SK-N-SH (cell line): ENCODE results near the gene ASB18. TPM values are rescaled to one million over a fixed set of nuclear protein-coding genes. Genes with fewer than 3 reads are reported as not detected.

Source experiments
- CTCF ChIA-PET: fragments of 300-600, 350-600 bp; formaldehyde crosslinking; extraction: SDS; loops from one replicate; lab custom pipeline; 2021; lab: Yijun Ruan, JAX
- POLR2A ChIA-PET: fragments of 350-600 bp; sonication (Branson Sonifier 250); formaldehyde crosslinking; extraction: SDS; loops from one replicate; lab custom pipeline; 2020; ENCODE audit warnings: antibody characterized with exemption, inconsistent platforms; lab: Yijun Ruan, JAX
- DNase-seq: peaks from one replicate; pipeline ENCODE4 v3.0.0; 2012
- H2AFZ ChIP-seq: fragments of 200-600 bp; sonication (generic); 2 replicates; pipeline ENCODE4 v1.8.1; 2016; ENCODE audit warnings: antibody characterized with exemption, mild to moderate bottlenecking, low read depth
- H3F3A ChIP-seq: fragments of 200-600 bp; sonication (generic); replicated peaks from 2 replicates; pipeline ENCODE3; 2016; ENCODE audit warnings: antibody characterized with exemption, mild to moderate bottlenecking; ENCODE audit not compliant: insufficient read depth
- H3K27ac ChIP-seq, 2 experiments: fragments of 200-500 bp in 1 of 2; fragments of 200-600 bp in 1 of 2; sonication (Bioruptor generic) in 1 of 2; sonication (generic), shearing (Covaris generic) in 1 of 2; 2 replicates each; pipeline versions ENCODE4 v1.5.1 to v1.6.1; 2014 to 2016; ENCODE audit warnings: low read depth in 2 of 2, inconsistent platforms in 1 of 2, low read length in 1 of 2, mild to moderate bottlenecking in 1 of 2, mixed read lengths in 1 of 2
- H3K27me3 ChIP-seq: fragments of 200-600 bp; sonication (generic), shearing (Covaris generic); 2 replicates; pipeline ENCODE4 v1.6.1; 2016; ENCODE audit warnings: mixed run types; ENCODE audit not compliant: insufficient read depth
- H3K36me3 ChIP-seq, 2 experiments: fragments of 200-500 bp in 1 of 2; fragments of 200-600 bp in 1 of 2; sonication (Bioruptor generic) in 1 of 2; sonication (generic) in 1 of 2; replicated peaks in 1 of 2; 2 replicates each; pipeline versions ENCODE3 to v1.5.1; 2014 to 2016; ENCODE audit warnings: low read length in 1 of 2, mild to moderate bottlenecking in 1 of 2; ENCODE audit not compliant: insufficient read depth in 2 of 2, control insufficient read depth in 1 of 2
- H3K4me1 ChIP-seq, 2 experiments: fragments of 200-500 bp in 1 of 2; fragments of 200-600 bp in 1 of 2; sonication (Bioruptor generic) in 1 of 2; sonication (generic), shearing (Covaris generic) in 1 of 2; 2 replicates each; pipeline versions ENCODE4 v1.5.1 to v1.6.1; 2014 to 2016; ENCODE audit warnings: low read depth in 1 of 2, low read length in 1 of 2, mixed run types in 1 of 2; ENCODE audit not compliant: insufficient read depth in 2 of 2, control insufficient read depth in 1 of 2
- H3K4me2 ChIP-seq: fragments of 200-600 bp; sonication (generic), shearing (Covaris generic); 2 replicates; pipeline ENCODE4 v1.6.1; 2017; ENCODE audit warnings: mixed run types
- H3K4me3 ChIP-seq, 2 experiments: fragments of 200-500 bp in 1 of 2; fragments of 200-600 bp in 1 of 2; sonication (Bioruptor generic) in 1 of 2; sonication (generic), shearing (Covaris generic) in 1 of 2; 2 replicates each; pipeline versions ENCODE4 v1.5.1 to v1.8.1; 2014 to 2016; ENCODE audit warnings: low read depth in 2 of 2, inconsistent platforms in 1 of 2, low read length in 1 of 2, mild to moderate bottlenecking in 1 of 2, mixed read lengths in 1 of 2, moderate library complexity in 1 of 2
- H3K79me2 ChIP-seq: fragments of 200-600 bp; sonication (generic); 2 replicates; pipeline ENCODE4 v1.8.1; 2017; ENCODE audit warnings: mild to moderate bottlenecking; ENCODE audit not compliant: insufficient read depth
- H3K9ac ChIP-seq: fragments of 200-600 bp; sonication (generic); 2 replicates; pipeline ENCODE4 v1.6.1; 2017; ENCODE audit warnings: mixed run types
- H3K9me2 ChIP-seq: fragments of 200-600 bp; sonication (generic); 2 replicates; pipeline ENCODE4 v1.6.1; 2017; ENCODE audit warnings: mixed run types
- H3K9me3 ChIP-seq: fragments of 200-600 bp; sonication (generic); 2 replicates; pipeline ENCODE4 v1.6.1; 2017; ENCODE audit warnings: mixed run types, mild to moderate bottlenecking, moderate library complexity
- H4K20me1 ChIP-seq: fragments of 200-600 bp; sonication (generic); 2 replicates; pipeline ENCODE4 v1.6.1; 2017; ENCODE audit warnings: mild to moderate bottlenecking, mixed run types; ENCODE audit not compliant: insufficient read depth
- CHD2 ChIP-seq: fragments of 150-350 bp; IDR thresholded peaks from 2 replicates; pipeline ENCODE4 v1.6.1; 2018; ENCODE audit warnings: low read length; ENCODE audit not compliant: partially characterized antibody
- EZH2phosphoT487 ChIP-seq: fragments of 200-600 bp; sonication (generic); IDR thresholded peaks from 2 replicates; pipeline ENCODE4 v1.6.1; 2017; ENCODE audit warnings: low read depth, mixed run types, mild to moderate bottlenecking, antibody characterized with exemption, moderate library complexity, borderline replicate concordance
- FOXJ3 ChIP-seq: sonication (generic); formaldehyde crosslinking; IDR thresholded peaks from 2 replicates; pipeline ENCODE4 v1.5.1; 2020; ENCODE audit warnings: mild to moderate bottlenecking, missing genetic modification reagents
- GATA2 ChIP-seq: sonication (generic); formaldehyde crosslinking; IDR thresholded peaks from 2 replicates; pipeline ENCODE4 v1.5.0; 2020; ENCODE audit warnings: mild to moderate bottlenecking, missing genetic modification reagents
- MEF2A ChIP-seq: IDR thresholded peaks from 2 replicates; pipeline ENCODE4 v1.4.0; 2012; ENCODE audit warnings: low read depth, borderline replicate concordance
- RAD21 ChIP-seq: IDR thresholded peaks from 2 replicates; pipeline ENCODE4 v1.6.1; 2012; ENCODE audit warnings: mild to moderate bottlenecking, low read length
- RCOR1 ChIP-seq: fragments of 150-350 bp; IDR thresholded peaks from 2 replicates; pipeline ENCODE4 v1.6.1; 2017; ENCODE audit warnings: antibody characterized with exemption, low read length
- SIN3A ChIP-seq: IDR thresholded peaks from 2 replicates; pipeline ENCODE4 v1.6.1; 2012; ENCODE audit warnings: low read depth, mild to moderate bottlenecking, low read length, moderate library complexity, borderline replicate concordance
- TAF1 ChIP-seq: IDR thresholded peaks from 2 replicates; pipeline ENCODE4 v1.6.1; 2012; ENCODE audit warnings: low read depth, mild to moderate bottlenecking, low read length, moderate library complexity, borderline replicate concordance
- TCF12 ChIP-seq: IDR thresholded peaks from 2 replicates; pipeline ENCODE4 v1.4.0; 2012
- TEAD4 ChIP-seq: IDR thresholded peaks from 2 replicates; pipeline ENCODE4 v1.4.0; 2012; ENCODE audit warnings: mild to moderate bottlenecking, borderline replicate concordance; ENCODE audit not compliant: insufficient read depth
- YY1 ChIP-seq: IDR thresholded peaks from 2 replicates; pipeline ENCODE4 v1.4.0; 2012; ENCODE audit warnings: low read depth, mild to moderate bottlenecking
- WGBS: methylation state at CpG from one replicate; pipeline ENCODE4 v1.1.6; 2017; ENCODE audit warnings: low lambda C conversion rate; 5-methylcytosine and 5-hydroxymethylcytosine counted together
- polyA plus RNA-seq, 3 experiments: library from polyadenylated mRNA; depleted of rRNA; stranded (reverse); fragments of >200 nt; gene quantifications; 2 replicates each; pipeline ENCODE4 v1.2.3, GENCODE V29; 2012
- TF ChIP-seq, protein P1 (sequence below): fragments of 200-600 bp; sonication (generic); IDR thresholded peaks from 2 replicates; pipeline ENCODE4 v1.6.1; 2017; ENCODE audit warnings: antibody characterized with exemption, mild to moderate bottlenecking, moderate library complexity
- TF ChIP-seq, protein P2 (sequence below): fragments of 150-350 bp; IDR thresholded peaks from 2 replicates; pipeline ENCODE4 v1.6.1; 2016; ENCODE audit warnings: mild to moderate bottlenecking, low read depth, low read length
- TF ChIP-seq, protein P3 (sequence below): IDR thresholded peaks from 2 replicates; pipeline ENCODE4 v1.4.0; 2012; ENCODE audit warnings: low read depth, borderline replicate concordance
- TF ChIP-seq, protein P4 (sequence below): IDR thresholded peaks from 2 replicates; pipeline ENCODE4 v1.6.1; 2012; ENCODE audit warnings: mild to moderate bottlenecking, low read depth, low read length, moderate library complexity
- TF ChIP-seq, protein P5 (sequence below): fragments of 150-350 bp; IDR thresholded peaks from 2 replicates; pipeline ENCODE4 v1.6.1; 2017; ENCODE audit warnings: antibody characterized with exemption, low read length, low read depth, borderline replicate concordance

ASB18 gene
- polyA plus RNA-seq, 1 of the 3 experiments (the other 2 are of a cell fraction) = not detected

DNA sequence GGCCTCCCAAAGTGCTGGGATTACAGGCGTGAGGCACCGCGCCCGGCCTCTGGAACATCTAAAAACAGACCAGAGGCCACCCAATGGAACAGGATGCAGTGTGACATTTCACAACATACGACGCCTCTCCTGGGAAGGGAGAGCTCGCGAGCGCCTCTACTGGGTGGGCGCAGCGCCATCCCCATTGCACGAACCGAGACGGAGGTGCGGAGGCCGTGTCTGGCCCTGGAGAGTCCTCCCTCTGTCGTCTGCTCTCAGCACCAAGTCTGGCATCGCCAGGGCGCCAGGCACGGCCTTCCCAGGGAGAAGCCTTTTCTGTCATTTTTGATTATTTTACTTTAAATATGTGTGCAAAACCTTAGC, 86.6 kb downstream of the ASB18 start:
- WGBS = 17% methylated on average over 19 of the region's 20 CpGs
- H3K9me2 ChIP-seq = no peaks in the 10 kb centered on the region
- H3K79me2 ChIP-seq = no peaks in the 10 kb centered on the region
- H2AFZ ChIP-seq = no peak overlapping the region
- H3K27me3 ChIP-seq = peaks cover 22% of the 10 kb centered on the region
- H3F3A ChIP-seq = peaks cover 33% of the 10 kb centered on the region
- H3K4me3 ChIP-seq = peak overlapping the region; percentile 51 to 72; a peak in 2 of 4 replicates
- H3K27ac ChIP-seq = no peak overlapping the region
- no peaks in the 10 kb centered on the region for H4K20me1 ChIP-seq
- peak overlapping the region; percentile 92 for H3K4me2 ChIP-seq
- H3K4me1 ChIP-seq = peaks cover 0 to 16% of the 10 kb centered on the region in 2 experiments; a peak in 3 of 4 replicates
- H3K36me3 ChIP-seq = no peaks in the 10 kb centered on the region
- H3K9me3 ChIP-seq = no peaks in the 10 kb centered on the region
- ChIA-PET CTCF (interaction anchor here (0.6 to 17.1 kb wide), 43 partner anchors 8 to 717 kb away, joined by 3 to 372 read pairs (median 4); no protein-coding TSS in a partner anchor), POLR2A (no interaction called here)
- peak; percentile 87 for DNase-seq
- H3K9ac ChIP-seq = no peak overlapping the region; the same call in 1 of the 2 replicates
- TF ChIP-seq TEAD4 (no peak), RAD21 (peak; percentile 36), TAF1 (no peak)
- TF ChIP-seq, protein P1, sequence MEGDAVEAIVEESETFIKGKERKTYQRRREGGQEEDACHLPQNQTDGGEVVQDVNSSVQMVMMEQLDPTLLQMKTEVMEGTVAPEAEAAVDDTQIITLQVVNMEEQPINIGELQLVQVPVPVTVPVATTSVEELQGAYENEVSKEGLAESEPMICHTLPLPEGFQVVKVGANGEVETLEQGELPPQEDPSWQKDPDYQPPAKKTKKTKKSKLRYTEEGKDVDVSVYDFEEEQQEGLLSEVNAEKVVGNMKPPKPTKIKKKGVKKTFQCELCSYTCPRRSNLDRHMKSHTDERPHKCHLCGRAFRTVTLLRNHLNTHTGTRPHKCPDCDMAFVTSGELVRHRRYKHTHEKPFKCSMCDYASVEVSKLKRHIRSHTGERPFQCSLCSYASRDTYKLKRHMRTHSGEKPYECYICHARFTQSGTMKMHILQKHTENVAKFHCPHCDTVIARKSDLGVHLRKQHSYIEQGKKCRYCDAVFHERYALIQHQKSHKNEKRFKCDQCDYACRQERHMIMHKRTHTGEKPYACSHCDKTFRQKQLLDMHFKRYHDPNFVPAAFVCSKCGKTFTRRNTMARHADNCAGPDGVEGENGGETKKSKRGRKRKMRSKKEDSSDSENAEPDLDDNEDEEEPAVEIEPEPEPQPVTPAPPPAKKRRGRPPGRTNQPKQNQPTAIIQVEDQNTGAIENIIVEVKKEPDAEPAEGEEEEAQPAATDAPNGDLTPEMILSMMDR = no peak; the same call in 1 of the 2 replicates

DNA sequence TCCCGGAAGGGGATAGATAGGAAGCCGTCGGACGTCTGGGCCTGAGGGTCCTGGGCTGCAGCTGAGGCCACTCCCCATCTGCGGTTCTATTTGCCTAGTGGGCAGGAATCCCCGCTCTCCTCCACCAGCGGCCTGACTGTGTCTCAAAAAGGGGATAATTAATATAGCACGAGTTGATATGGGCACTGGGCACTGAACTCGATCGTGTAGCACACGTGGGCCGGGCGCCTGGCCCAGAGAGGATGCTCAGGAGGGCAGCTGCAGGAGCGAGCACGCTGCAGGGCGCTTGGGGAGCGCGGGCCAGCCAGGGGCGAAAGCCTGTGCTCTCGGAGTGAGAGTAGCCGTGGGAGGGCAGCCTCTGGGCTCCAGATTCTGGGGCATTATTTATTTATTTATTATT, 87.3 kb downstream of the ASB18 start:
- no peaks in the 10 kb centered on the region for H3K9me2 ChIP-seq
- no peak overlapping the region for H3K27ac ChIP-seq
- ChIA-PET POLR2A (no interaction called here), CTCF (interaction anchor here (0.8 to 17.1 kb wide), 34 partner anchors 8 to 431 kb away, joined by 3 to 372 read pairs (median 5); no protein-coding TSS in a partner anchor)
- no peak overlapping the region for H3K4me2 ChIP-seq
- H3K9ac ChIP-seq = no peak overlapping the region
- no peak overlapping the region for H2AFZ ChIP-seq
- 47% methylated on average over 17 of the region's 21 CpGs for WGBS
- DNase-seq = peak; percentile 22
- peaks cover 0 to 16% of the 10 kb centered on the region in 2 experiments; a peak in 3 of 4 replicates for H3K4me1 ChIP-seq
- no peak overlapping the region for H3K4me3 ChIP-seq
- no peaks in the 10 kb centered on the region for H4K20me1 ChIP-seq
- no peaks in the 10 kb centered on the region for H3K79me2 ChIP-seq
- peaks cover 28% of the 10 kb centered on the region for H3K27me3 ChIP-seq
- peaks cover 33% of the 10 kb centered on the region for H3F3A ChIP-seq
- no peaks in the 10 kb centered on the region for H3K36me3 ChIP-seq
- H3K9me3 ChIP-seq = no peaks in the 10 kb centered on the region
- TF ChIP-seq SIN3A = no peak
- TF ChIP-seq FOXJ3 (CRISPR knock-in tag) = no peak
- no peak for TF ChIP-seq CHD2
- no peak for TF ChIP-seq TCF12
- no peak for TF ChIP-seq EZH2phosphoT487
- TF ChIP-seq, protein P2, sequence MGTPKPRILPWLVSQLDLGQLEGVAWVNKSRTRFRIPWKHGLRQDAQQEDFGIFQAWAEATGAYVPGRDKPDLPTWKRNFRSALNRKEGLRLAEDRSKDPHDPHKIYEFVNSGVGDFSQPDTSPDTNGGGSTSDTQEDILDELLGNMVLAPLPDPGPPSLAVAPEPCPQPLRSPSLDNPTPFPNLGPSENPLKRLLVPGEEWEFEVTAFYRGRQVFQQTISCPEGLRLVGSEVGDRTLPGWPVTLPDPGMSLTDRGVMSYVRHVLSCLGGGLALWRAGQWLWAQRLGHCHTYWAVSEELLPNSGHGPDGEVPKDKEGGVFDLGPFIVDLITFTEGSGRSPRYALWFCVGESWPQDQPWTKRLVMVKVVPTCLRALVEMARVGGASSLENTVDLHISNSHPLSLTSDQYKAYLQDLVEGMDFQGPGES = no peak
- no peak for TF ChIP-seq RCOR1
- TF ChIP-seq YY1 = no peak
- TF ChIP-seq, protein P3, sequence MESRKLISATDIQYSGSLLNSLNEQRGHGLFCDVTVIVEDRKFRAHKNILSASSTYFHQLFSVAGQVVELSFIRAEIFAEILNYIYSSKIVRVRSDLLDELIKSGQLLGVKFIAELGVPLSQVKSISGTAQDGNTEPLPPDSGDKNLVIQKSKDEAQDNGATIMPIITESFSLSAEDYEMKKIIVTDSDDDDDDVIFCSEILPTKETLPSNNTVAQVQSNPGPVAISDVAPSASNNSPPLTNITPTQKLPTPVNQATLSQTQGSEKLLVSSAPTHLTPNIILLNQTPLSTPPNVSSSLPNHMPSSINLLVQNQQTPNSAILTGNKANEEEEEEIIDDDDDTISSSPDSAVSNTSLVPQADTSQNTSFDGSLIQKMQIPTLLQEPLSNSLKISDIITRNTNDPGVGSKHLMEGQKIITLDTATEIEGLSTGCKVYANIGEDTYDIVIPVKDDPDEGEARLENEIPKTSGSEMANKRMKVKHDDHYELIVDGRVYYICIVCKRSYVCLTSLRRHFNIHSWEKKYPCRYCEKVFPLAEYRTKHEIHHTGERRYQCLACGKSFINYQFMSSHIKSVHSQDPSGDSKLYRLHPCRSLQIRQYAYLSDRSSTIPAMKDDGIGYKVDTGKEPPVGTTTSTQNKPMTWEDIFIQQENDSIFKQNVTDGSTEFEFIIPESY = no peak
- TF ChIP-seq, protein P4, sequence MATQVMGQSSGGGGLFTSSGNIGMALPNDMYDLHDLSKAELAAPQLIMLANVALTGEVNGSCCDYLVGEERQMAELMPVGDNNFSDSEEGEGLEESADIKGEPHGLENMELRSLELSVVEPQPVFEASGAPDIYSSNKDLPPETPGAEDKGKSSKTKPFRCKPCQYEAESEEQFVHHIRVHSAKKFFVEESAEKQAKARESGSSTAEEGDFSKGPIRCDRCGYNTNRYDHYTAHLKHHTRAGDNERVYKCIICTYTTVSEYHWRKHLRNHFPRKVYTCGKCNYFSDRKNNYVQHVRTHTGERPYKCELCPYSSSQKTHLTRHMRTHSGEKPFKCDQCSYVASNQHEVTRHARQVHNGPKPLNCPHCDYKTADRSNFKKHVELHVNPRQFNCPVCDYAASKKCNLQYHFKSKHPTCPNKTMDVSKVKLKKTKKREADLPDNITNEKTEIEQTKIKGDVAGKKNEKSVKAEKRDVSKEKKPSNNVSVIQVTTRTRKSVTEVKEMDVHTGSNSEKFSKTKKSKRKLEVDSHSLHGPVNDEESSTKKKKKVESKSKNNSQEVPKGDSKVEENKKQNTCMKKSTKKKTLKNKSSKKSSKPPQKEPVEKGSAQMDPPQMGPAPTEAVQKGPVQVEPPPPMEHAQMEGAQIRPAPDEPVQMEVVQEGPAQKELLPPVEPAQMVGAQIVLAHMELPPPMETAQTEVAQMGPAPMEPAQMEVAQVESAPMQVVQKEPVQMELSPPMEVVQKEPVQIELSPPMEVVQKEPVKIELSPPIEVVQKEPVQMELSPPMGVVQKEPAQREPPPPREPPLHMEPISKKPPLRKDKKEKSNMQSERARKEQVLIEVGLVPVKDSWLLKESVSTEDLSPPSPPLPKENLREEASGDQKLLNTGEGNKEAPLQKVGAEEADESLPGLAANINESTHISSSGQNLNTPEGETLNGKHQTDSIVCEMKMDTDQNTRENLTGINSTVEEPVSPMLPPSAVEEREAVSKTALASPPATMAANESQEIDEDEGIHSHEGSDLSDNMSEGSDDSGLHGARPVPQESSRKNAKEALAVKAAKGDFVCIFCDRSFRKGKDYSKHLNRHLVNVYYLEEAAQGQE = no peak
- TF ChIP-seq, protein P5, sequence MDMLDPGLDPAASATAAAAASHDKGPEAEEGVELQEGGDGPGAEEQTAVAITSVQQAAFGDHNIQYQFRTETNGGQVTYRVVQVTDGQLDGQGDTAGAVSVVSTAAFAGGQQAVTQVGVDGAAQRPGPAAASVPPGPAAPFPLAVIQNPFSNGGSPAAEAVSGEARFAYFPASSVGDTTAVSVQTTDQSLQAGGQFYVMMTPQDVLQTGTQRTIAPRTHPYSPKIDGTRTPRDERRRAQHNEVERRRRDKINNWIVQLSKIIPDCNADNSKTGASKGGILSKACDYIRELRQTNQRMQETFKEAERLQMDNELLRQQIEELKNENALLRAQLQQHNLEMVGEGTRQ = no peak
- no peak for TF ChIP-seq TEAD4
- no peak for TF ChIP-seq MEF2A
- no peak for TF ChIP-seq GATA2 (CRISPR knock-in tag)
